Measurements from ENCODE around the gene MBTPS2.
"Not testable (repeated sequence)": the region's sequence is repeated elsewhere in the genome, so short reads cannot be mapped to it uniquely, and the experiment has no call there.

The MBTPS2 gene

GRCh38 chrX:21839334-21840192 is at the start of gene MBTPS2:
TSS of gene MBTPS2 (plus strand) at chrX:21839617. CDS start at chrX:21839735, 118 bp downstream.
- peak; percentile 69 for DNase-seq (ENCODE audit: low read depth)

GRCh38 chrX:21798677-21799219 is 40.7 kb upstream of the MBTPS2 start:
- no peak for DNase-seq (ENCODE audit: low read depth)

GRCh38 chrX:21799767-21800166 is 39.6 kb upstream of the MBTPS2 start:
- DNase-seq (ENCODE audit: low read depth), result no peak

GRCh38 chrX:21800344-21800770 is 39.1 kb upstream of the MBTPS2 start:
- no peak for DNase-seq (ENCODE audit: low read depth)

GRCh38 chrX:21802054-21802670 is 37.3 kb upstream of the MBTPS2 start:
- no peak for DNase-seq (ENCODE audit: low read depth)

- no peak for DNase-seq (ENCODE audit: low read depth)
Measured at GRCh38 chrX:21802839-21803238, 36.6 kb upstream of the MBTPS2 start.

GRCh38 chrX:21806691-21807090 is 32.7 kb upstream of the MBTPS2 start:
- DNase-seq (ENCODE audit: low read depth), result no peak

GRCh38 chrX:21811832-21812231 is 27.6 kb upstream of the MBTPS2 start:
- no peak for DNase-seq (ENCODE audit: low read depth)

- no peak for DNase-seq (ENCODE audit: low read depth)
Measured at GRCh38 chrX:21812628-21813027, 26.8 kb upstream of the MBTPS2 start.

GRCh38 chrX:21813612-21814368 is 25.6 kb upstream of the MBTPS2 start:
- no peak for DNase-seq (ENCODE audit: low read depth)

- no peak for DNase-seq (ENCODE audit: low read depth)
Measured at GRCh38 chrX:21816136-21816535, 23.3 kb upstream of the MBTPS2 start.

- not testable (repeated sequence) for DNase-seq (ENCODE audit: low read depth)
Measured at GRCh38 chrX:21820170-21820569, 19.2 kb upstream of the MBTPS2 start.

- no peak for DNase-seq (ENCODE audit: low read depth)
Measured at GRCh38 chrX:21821875-21822274, 17.5 kb upstream of the MBTPS2 start.

GRCh38 chrX:21831496-21831895 is 7.9 kb upstream of the MBTPS2 start:
- DNase-seq (ENCODE audit: low read depth), result no peak

GRCh38 chrX:21837056-21837455 is 2.4 kb upstream of the MBTPS2 start:
- DNase-seq (ENCODE audit: low read depth), result no peak

GRCh38 chrX:21838937-21839333 is 482 bp upstream of the MBTPS2 start:
- no peak for DNase-seq (ENCODE audit: low read depth)

- DNase-seq (ENCODE audit: low read depth), result no peak
Measured at GRCh38 chrX:21840193-21840545, 752 bp downstream of the MBTPS2 start.

- DNase-seq (ENCODE audit: low read depth), result no peak
Measured at GRCh38 chrX:21843179-21843578, 3.8 kb downstream of the MBTPS2 start.

GRCh38 chrX:21845096-21845495 is 5.7 kb downstream of the MBTPS2 start:
- DNase-seq (ENCODE audit: low read depth), result no peak

- no peak for DNase-seq (ENCODE audit: low read depth)
Measured at GRCh38 chrX:21847342-21847741, 7.9 kb downstream of the MBTPS2 start.

GRCh38 chrX:21853578-21853977 is 14.2 kb downstream of the MBTPS2 start:
- no peak for DNase-seq (ENCODE audit: low read depth)

GRCh38 chrX:21855937-21856415 is 16.6 kb downstream of the MBTPS2 start, which contains the start of gene YY2:
TSS of gene YY2 (plus strand) at chrX:21855987. CDS start at chrX:21856485, 498 bp downstream.
- DNase-seq (ENCODE audit: low read depth), result no peak

Data from stimulated activated CD8-positive, alpha-beta memory T cell treated with anti-CD3 and anti-CD28 coated beads, Interleukin-12 subunit alpha, Interleukin-12 subunit beta, amount 100 ng/mL, for 1 hour (primary cell).